AG04450 (cell line): ENCODE data around the gene DSN1. TPM values are rescaled to one million over a fixed set of nuclear protein-coding genes. Genes with fewer than 3 reads are reported as not detected.

ENCODE experiments used
- CTCF ChIA-PET: fragments of 300-600, 350-600 bp; formaldehyde crosslinking; extraction: SDS; loops from one replicate; lab custom pipeline; 2022; ENCODE audit warnings: antibody characterized with exemption, inconsistent platforms; lab: Charles Lee
- POLR2A ChIA-PET: fragments of 350-600 bp; formaldehyde crosslinking; extraction: SDS; loops from one replicate; lab custom pipeline; 2021; ENCODE audit warnings: antibody characterized with exemption, inconsistent platforms; lab: Yijun Ruan, JAX
- DNase-seq: peaks from one replicate; pipeline ENCODE4 v3.0.0-alpha.2; 2011; ENCODE audit warnings: low read depth, low spot score
- H3K27ac ChIP-seq: one replicate; pipeline ENCODE4 v1.5.1; 2012; ENCODE audit warnings: low read depth, low read length, control low read depth
- H3K27me3 ChIP-seq: one replicate; pipeline ENCODE4 v1.6.0; 2012; ENCODE audit warnings: low read length; ENCODE audit not compliant: control insufficient read depth, insufficient read depth
- H3K4me3 ChIP-seq: 2 replicates; pipeline ENCODE4 v1.5.1; 2011; ENCODE audit warnings: mild to moderate bottlenecking, low read depth, low read length, control low read depth
- H3K9me3 ChIP-seq: 2 replicates; pipeline ENCODE4 v1.5.1; 2012; ENCODE audit warnings: low read length; ENCODE audit not compliant: control insufficient read depth, insufficient read depth
- polyA plus RNA-seq: library from polyadenylated mRNA; depleted of rRNA; stranded (reverse); fragments of >200 nt; gene quantifications from 2 replicates; pipeline ENCODE4 v1.2.3, GENCODE V29; 2011
- TF ChIP-seq, protein P1 (sequence below): IDR thresholded peaks from 2 replicates; pipeline ENCODE4 v1.5.1; 2011; ENCODE audit warnings: low read depth, low read length, control low read depth, inconsistent platforms

DSN1 gene
- polyA plus RNA-seq, 1 experiment: 8.7 TPM

DNA sequence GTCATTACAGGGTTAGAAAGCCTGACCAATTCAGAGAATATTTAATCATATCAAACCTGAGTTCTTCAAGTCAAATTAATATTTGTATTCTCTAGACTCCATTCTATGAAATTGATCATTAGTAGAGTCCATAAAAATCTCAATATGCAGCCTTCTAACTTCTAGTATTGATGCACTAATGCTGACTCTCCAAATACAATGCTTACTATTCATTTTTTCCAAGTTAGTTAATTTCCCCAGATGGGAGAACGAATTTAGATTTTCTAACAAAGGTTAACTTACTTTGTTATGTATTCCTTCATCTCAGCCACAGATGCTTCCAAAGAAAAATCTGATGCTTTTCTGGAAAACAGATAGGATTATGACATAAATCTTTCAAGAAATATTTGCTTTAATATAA lies 15.3 kb downstream of the DSN1 start:
- Histone ChIP-seq H3K4me3 (no peak overlapping the region), H3K27me3 (no peaks in the 10 kb centered on the region), H3K9me3 (no peaks in the 10 kb centered on the region), H3K27ac (no peak overlapping the region)
- no peak for DNase-seq
- TF ChIP-seq, protein P1, sequence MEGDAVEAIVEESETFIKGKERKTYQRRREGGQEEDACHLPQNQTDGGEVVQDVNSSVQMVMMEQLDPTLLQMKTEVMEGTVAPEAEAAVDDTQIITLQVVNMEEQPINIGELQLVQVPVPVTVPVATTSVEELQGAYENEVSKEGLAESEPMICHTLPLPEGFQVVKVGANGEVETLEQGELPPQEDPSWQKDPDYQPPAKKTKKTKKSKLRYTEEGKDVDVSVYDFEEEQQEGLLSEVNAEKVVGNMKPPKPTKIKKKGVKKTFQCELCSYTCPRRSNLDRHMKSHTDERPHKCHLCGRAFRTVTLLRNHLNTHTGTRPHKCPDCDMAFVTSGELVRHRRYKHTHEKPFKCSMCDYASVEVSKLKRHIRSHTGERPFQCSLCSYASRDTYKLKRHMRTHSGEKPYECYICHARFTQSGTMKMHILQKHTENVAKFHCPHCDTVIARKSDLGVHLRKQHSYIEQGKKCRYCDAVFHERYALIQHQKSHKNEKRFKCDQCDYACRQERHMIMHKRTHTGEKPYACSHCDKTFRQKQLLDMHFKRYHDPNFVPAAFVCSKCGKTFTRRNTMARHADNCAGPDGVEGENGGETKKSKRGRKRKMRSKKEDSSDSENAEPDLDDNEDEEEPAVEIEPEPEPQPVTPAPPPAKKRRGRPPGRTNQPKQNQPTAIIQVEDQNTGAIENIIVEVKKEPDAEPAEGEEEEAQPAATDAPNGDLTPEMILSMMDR: no peak
- CTCF ChIA-PET: interaction anchor here (1.6 kb wide), 1 partner anchor 16 kb away, joined by 4 read pairs; the partner anchor contains the start of gene DSN1
- POLR2A ChIA-PET: interaction anchor here (0.6 kb wide), 1 partner anchor 37 kb away, joined by 3 read pairs; no protein-coding TSS in a partner anchor

GRCh38 chr20:36756496-36756895 lies 17.1 kb downstream of the DSN1 start:
- ChIA-PET CTCF (interaction anchor here (0.7 kb wide), 1 partner anchor 12 kb away, joined by 3 read pairs; no protein-coding TSS in a partner anchor), POLR2A (no interaction called here)
- Histone ChIP-seq H3K4me3 (no peak overlapping the region), H3K9me3 (no peaks in the 10 kb centered on the region), H3K27me3 (no peaks in the 10 kb centered on the region), H3K27ac (no peak overlapping the region)
- TF ChIP-seq, protein P1: no peak
- no peak for DNase-seq

DNA sequence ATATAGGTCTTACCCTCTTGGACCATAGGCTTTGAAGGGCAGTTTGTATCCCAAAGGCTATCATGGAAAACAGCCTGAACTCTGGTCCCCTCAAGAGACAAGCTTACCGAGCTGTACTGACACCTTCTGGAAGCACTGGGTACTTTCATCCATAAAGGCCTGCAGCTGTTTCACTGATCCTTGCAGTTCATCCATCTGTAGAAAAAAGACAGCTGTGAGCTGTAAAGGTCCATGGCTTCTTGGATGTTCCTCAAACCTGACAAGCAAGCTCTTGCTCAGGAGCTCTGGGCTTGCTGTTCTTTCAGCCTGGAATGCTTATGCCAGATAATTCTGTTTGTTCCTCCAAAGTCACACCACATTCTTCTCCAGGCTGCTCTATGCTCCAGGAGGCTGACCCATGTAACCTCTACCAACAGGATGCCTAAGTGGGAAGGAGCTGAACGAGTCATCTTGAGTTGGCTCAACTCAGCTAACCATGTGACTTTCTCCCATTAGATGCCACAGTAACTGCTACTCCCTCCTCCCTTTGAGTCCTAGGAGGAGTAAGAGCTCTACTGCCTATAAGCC lies 18.8 kb downstream of the DSN1 start:
- ChIA-PET CTCF (interaction anchor here (0.6 to 2.5 kb wide), 36 partner anchors 8 to 214 kb away, joined by 3 to 34 read pairs (median 4); partner anchors contain the start of genes DSN1, NDRG3 and RAB5IF), POLR2A (interaction anchor here (0.7 to 1.8 kb wide), 7 partner anchors 9 to 211 kb away, joined by 3 to 11 read pairs (median 4); partner anchors contain the start of genes DSN1, NDRG3 and RAB5IF)
- Histone ChIP-seq H3K27ac (peak overlapping the region; percentile 40), H3K9me3 (no peaks in the 10 kb centered on the region), H3K27me3 (no peaks in the 10 kb centered on the region), H3K4me3 (no peak overlapping the region)
- TF ChIP-seq, protein P1: peak; percentile 92
- peak; percentile 74 for DNase-seq

GRCh38 chr20:36752582-36752981 lies 21.0 kb downstream of the DSN1 start:
- no peak overlapping the region for H3K27ac ChIP-seq
- H3K9me3 ChIP-seq: no peaks in the 10 kb centered on the region
- ChIA-PET CTCF (no interaction called here), POLR2A (no interaction called here)
- DNase-seq: no peak
- TF ChIP-seq, protein P1: no peak
- no peak overlapping the region for H3K4me3 ChIP-seq
- no peaks in the 10 kb centered on the region for H3K27me3 ChIP-seq
